T-helper 22 cell (primary cell): ENCODE results near the gene LMF1.
"Not testable (repeated sequence)": the region's sequence is repeated elsewhere in the genome, so short reads cannot be mapped to it uniquely, and the experiment has no call there.

ENCODE experiments used
- DNase-seq: peaks from one replicate; pipeline ENCODE4 v3.0.0-alpha.2; 2020; ENCODE audit warnings: low read depth

Gene LMF1

GRCh38 chr16:895371-895770 is 75.4 kb downstream of the LMF1 start:
- DNase-seq: no peak

DNA sequence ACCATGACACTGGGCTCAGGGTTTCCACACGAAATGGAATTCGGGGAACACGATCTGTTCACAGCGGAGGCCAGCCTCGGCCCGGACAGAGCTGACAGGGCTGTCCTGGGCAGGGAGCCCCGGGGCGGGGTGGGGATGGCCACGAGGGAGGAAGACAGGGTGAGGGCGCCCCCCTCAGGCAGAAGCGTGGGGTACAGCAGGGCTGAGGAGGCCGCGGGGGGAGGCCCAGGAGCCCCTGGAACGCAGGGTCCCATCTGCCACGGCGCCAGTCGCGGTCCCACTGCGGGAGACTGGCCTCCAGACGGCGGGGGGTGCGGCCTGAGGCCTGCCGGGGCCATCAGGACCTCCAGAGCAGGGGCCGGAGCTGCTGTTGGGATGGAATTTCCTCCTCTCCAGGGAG is 75.9 kb downstream of the LMF1 start:
- no peak for DNase-seq

DNA sequence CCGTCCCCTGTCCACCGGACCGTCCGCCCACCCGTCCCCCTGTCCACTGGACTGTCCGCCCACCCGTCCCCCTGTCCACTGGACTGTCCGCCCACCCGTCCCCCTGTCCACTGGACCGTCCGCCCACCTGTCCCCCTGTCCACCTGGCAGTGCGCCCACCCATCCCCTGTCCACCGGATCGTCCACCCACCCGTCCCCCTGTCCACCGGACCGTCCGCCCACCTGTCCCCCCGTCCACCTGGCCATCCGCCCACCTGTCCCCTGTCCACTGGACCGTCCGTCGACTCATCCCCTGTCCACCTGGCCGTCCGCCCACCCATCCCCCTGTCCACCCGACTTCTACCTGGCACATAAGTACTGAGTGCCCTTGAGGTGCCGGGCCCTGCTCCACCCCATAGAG is 76.6 kb downstream of the LMF1 start:
- no peak for DNase-seq

DNA sequence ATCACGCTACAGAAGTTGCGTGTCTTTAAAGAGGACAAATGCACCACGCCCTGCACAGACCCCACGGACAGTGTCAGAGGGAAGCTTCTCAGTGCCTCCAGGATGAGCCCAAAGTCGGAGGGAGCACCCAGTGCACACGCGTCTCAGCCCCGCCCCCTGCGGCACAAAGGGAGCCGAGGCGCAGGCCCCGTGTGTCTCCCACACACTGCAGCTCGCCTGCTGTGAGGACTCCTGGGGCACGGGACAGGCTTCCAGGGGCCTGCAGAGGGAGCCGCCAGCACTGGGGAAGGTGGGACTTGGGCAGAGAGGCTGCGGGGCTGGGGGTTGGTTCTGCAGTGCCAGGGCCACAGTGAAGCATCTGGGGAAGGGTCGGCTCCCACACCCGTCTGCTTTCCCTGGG is 77.4 kb downstream of the LMF1 start:
- DNase-seq: no peak

GRCh38 chr16:892536-893255 is 78.1 kb downstream of the LMF1 start:
- DNase-seq: no peak

- no peak for DNase-seq
Measured at GRCh38 chr16:892006-892405, 78.8 kb downstream of the LMF1 start.

DNA sequence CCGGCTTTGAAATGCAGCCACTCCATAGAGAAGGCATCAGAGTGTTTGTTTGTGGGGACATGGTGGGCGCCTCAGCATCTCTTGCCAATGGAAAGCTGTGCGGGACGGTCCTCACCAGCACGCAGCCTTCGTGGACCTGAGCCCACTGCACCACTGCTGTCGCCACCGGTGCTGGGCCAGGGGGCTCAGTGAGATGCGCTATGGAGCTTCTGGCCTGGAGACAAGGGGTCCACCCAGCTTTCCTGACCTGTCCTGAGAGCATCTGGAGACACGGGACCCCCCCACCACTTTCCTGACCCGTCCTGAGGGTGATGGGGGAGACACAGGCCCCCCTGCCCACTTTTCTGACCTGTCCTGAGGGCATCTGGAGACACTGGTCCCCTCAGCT is 79.4 kb downstream of the LMF1 start:
- no peak for DNase-seq

- no peak for DNase-seq
Measured at GRCh38 chr16:890716-891352, 80.0 kb downstream of the LMF1 start.

- no peak for DNase-seq
Measured at GRCh38 chr16:890217-890616, 80.6 kb downstream of the LMF1 start.

DNA sequence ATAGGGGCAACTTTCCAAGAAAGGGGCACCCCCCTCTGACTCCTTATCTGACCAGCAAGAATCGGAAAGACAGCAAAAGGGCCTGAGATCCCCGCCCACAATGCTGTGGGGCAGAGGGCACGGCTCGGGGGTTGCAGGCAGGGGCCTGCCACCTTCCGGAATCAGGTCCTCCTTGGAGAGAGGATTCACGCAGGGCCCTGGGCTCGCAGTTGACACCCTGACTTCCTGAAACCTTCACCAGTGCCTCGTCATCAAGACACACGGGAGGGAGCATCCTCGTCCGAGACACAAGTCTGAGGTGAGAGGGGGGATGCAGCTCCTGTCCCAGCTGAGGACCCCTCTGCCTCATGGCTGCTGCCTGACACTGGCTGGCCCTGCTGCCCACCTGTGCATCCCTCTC is 81.2 kb downstream of the LMF1 start:
- DNase-seq: no peak

DNA sequence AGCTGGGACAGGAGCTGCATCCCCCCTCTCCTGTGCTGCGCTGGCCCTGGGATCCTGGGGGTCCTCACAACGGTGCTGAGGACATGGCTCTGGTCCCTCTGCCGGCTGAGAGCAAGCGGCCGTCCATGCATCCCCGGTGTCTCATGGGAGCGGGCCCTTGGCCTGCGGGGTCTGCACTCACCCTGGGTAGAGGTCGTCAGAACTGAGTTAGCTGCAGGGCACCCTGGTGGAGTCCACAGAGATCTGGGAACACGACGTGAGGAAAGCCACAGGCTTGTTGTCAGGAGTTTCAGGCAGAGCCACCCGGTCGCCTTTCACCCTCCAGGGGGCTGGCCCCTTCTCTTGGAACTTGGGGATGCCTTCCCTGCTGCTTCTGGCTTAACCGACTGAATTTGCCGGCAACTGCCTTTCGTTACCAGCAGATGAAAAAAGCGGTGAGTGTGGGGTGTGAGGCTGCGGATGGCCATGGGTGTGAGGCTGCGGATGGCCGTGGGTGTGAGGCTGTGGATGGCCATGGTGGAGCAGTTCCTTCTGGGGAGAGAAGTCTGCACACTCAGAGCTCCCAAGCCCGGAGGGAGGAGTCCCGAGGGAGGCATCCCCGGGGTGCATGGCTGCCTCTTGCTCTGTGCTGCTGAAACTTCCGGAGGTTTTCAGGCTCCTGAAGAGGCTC is 81.7 kb downstream of the LMF1 start:
- DNase-seq: no peak

GRCh38 chr16:888456-888855 is 82.3 kb downstream of the LMF1 start:
- not testable (repeated sequence) for DNase-seq

DNA sequence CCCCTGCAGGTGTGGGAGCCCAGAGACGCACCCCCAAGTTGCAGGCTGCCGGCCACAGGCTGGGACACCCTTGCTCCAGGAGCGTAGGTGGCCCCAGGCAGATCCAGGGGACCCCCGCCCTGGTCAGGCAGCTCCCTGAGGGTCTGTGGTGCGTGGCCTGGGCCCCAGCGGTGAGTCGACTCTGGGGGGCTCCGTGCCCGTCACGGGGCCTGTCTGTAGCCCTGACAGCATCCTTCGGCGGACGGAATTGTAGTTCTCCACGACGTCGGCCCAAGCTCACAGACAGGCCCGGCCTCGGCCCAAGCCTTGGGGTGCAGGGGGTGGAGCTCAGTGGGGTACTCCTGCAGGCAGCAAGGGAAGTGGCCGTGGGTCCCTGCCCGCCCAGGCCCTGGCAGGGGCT is 82.9 kb downstream of the LMF1 start:
- no peak for DNase-seq

DNA sequence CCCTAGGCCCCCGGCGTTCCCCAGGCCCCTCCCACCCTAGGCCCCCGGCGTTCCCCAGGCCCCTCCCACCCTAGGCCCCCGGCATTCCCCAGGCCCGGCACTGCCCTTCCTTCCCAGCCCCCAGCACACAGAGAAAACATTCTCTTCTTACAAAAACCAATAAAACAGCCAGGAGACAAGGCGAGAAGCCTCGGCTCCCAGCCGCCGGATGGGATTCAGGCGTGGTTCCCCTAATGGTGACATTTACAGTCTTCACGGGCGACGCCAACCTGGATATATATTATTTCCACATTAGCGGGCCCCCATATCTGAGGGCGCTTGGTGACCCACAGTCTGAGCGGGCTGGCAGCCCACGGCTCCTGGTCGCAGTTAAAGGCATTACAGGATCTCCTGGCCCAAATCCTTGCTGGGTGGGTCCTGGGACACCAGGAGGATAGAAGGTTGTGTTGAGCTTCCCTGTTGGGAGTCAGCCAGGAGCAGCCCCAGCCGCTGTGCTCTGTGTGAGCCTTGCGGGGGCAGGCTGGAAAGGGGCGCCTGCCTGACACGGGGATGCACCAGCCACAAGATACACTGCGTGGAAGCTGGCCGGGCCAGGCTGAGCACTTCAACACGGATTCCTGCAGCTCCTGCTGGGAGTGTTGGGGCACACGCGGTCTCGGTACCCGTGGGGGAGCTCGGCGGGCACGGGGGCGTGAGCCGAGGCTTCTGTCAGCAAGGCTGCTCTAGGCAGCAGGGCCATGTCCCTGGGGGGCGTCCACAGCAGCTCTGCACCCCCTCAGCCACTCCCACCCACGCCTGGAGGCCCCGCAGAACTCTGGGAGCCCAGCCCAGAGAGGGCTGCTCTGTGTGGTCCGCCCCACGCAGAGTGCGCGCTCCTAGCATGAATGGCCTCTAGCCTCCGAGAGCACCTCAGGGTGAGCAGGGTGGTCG is 83.7 kb downstream of the LMF1 start:
- DNase-seq: no peak

- DNase-seq: no peak
Measured at GRCh38 chr16:886084-886543, 84.7 kb downstream of the LMF1 start.

GRCh38 chr16:885391-885790 is 85.4 kb downstream of the LMF1 start:
- no peak for DNase-seq

GRCh38 chr16:884232-884631 is 86.6 kb downstream of the LMF1 start:
- no peak for DNase-seq

DNA sequence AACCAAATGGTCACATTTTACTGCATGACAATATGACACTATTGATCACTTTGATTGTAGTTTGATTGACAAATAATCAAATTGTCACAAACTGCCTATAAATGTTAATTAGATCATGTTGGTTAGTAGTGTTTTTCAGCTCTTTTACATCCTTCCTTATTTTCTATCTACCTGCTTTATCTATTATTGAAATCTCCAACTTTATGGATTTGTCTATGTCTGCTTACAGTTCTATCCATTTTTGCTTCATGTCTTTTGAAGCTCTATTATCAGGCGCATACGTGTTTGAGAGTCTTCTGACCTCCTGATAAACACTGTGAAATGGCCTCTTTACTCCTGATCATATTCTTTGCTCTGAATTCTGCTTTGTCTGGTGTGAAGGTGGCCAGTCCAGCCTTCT is 87.0 kb downstream of the LMF1 start:
- no peak for DNase-seq

DNA sequence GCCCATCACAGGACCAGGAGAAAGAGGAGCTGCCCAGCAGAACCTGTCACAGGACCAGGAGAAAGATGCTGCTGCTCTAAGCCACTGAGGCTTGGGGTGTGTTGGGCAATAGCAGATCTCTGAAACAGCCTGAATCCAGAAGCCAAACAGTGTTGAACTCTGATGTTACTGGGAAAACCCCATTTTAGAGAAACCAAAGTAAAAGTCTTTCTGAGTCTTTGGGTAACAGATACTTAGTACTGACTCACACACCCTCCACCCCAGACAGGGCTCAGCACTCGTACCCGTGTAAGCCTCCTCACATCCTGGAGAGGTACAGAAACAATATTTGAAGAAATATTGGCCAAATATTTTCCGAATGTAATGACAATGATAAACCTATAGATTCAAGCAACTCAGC is 87.4 kb downstream of the LMF1 start:
- no peak for DNase-seq

DNA sequence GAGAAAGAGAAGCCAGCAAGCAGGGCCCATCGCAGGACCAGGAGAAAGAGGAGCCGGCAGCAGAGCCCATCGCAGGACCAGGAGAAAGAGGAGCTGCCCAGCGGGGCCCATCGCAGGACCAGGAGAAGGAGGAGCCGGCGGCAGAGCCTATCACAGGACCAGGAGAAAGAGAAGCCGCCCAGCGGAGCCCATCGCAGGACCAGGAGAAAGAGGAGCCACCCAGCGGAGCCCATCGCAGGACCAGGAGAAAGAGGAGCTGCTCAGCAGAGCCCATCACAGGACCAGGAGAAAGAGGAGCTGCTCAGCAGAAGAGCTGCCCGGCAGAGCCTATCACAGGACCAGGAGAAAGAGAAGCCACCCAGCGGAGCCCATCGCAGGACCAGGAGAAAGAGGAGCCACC is 88.1 kb downstream of the LMF1 start:
- DNase-seq: not testable (repeated sequence)

DNA sequence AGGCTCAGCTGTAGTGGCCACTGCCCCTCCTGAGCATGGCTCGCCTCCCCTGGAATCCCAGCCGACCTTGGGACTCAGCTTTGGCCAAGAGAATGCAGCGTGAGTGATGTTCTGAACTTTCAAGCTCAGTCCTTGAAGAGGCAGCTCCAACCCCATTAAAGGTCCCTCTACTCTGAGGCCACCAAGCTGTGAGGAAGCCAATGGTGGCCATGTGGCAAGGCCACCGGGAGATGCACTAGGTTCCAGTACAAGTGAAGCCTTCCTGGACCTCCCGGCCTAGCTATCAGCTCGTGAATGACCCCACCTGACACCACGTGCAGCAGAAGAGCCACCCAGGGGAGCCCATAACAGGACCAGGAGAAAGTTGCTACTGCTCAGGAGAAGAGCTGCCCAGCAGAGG is 88.5 kb downstream of the LMF1 start:
- DNase-seq: no peak
